IMR-90 (cell line): Measurements from ENCODE around the gene TSGA10. TPM values are rescaled to one million over a fixed set of nuclear protein-coding genes. Genes with fewer than 3 reads are reported as not detected.

Experiments used
- ATAC-seq: fragments of 200-7000 bp; cut with Tn5 transposase; 2 replicates; pipeline ENCODE4 v1.9.1; 2020; ENCODE audit warnings: low read depth, mild to moderate bottlenecking, moderate library complexity
- BruUV-seq: library from RNA; stranded (reverse); fragments of 400-500 nt; replicated peaks from 2 replicates; lab custom pipeline; 2021; lab: Mats Ljungman, UMichigan
- CTCF ChIA-PET: fragments of 300-600 bp; formaldehyde crosslinking; extraction: SDS; loops from one replicate; lab custom pipeline; 2021; ENCODE audit warnings: antibody characterized with exemption; lab: Yijun Ruan, JAX
- POLR2A ChIA-PET: fragments of 300-600 bp; sonication (Branson Sonifier 250); formaldehyde crosslinking; loops from one replicate; lab custom pipeline; 2022; ENCODE audit warnings: antibody characterized with exemption; ENCODE audit not compliant: unreplicated experiment; lab: Charles Lee
- DNase-seq: peaks from one replicate; pipeline ENCODE4 v3.0.0; 2013
- H2AFZ ChIP-seq: replicated peaks from 2 replicates; pipeline ENCODE3; 2013; ENCODE audit warnings: low read length, mild to moderate bottlenecking; ENCODE audit not compliant: poor library complexity
- H2AK5ac ChIP-seq: 2 replicates; pipeline ENCODE4 v1.6.1; 2013; ENCODE audit warnings: low read depth, low read length, inconsistent platforms
- H2AK9ac ChIP-seq: replicated peaks from 2 replicates; pipeline ENCODE3; 2013; ENCODE audit warnings: mild to moderate bottlenecking, low read depth, low read length, moderate library complexity; ENCODE audit not compliant: poor library complexity
- H2BK120ac ChIP-seq: 2 replicates; pipeline ENCODE4 v1.6.1; 2013; ENCODE audit warnings: low read depth, low read length, inconsistent platforms
- H2BK15ac ChIP-seq: 3 replicates; pipeline ENCODE4 v1.6.1; 2013; ENCODE audit warnings: low read depth, low read length, inconsistent platforms
- H2BK20ac ChIP-seq: 2 replicates; pipeline ENCODE4 v1.6.1; 2013; ENCODE audit warnings: low read depth, mild to moderate bottlenecking, inconsistent platforms, low read length, moderate library complexity
- H2BK5ac ChIP-seq: 2 replicates; pipeline ENCODE4 v1.6.1; 2013; ENCODE audit warnings: mild to moderate bottlenecking, low read depth, low read length, inconsistent platforms; ENCODE audit not compliant: poor library complexity, severe bottlenecking
- H3K14ac ChIP-seq: replicated peaks from 2 replicates; pipeline ENCODE4 v1.6.1; 2013; ENCODE audit warnings: low read depth, low read length, inconsistent platforms
- H3K18ac ChIP-seq: 2 replicates; pipeline ENCODE4 v1.6.1; 2013; ENCODE audit warnings: low read depth, low read length, control low read depth
- H3K23ac ChIP-seq: 2 replicates; pipeline ENCODE4 v1.6.1; 2013; ENCODE audit warnings: low read depth, low read length, inconsistent platforms
- H3K27ac ChIP-seq: 2 replicates; pipeline ENCODE4 v1.5.1; 2013; ENCODE audit warnings: mild to moderate bottlenecking, control low read depth, low read length; ENCODE audit not compliant: insufficient read depth
- H3K27me3 ChIP-seq: 2 replicates; pipeline ENCODE4 v1.6.1; 2013; ENCODE audit warnings: low read length; ENCODE audit not compliant: control insufficient read depth, insufficient read depth
- H3K36me3 ChIP-seq: 2 replicates; pipeline ENCODE4 v1.6.1; 2013; ENCODE audit warnings: low read length, mixed read lengths; ENCODE audit not compliant: control insufficient read depth, insufficient read depth
- H3K4ac ChIP-seq: 2 replicates; pipeline ENCODE4 v1.6.1; 2013; ENCODE audit warnings: low read depth, low read length, inconsistent platforms
- H3K4me1 ChIP-seq: 2 replicates; pipeline ENCODE4 v1.6.1; 2013; ENCODE audit warnings: low read length, mixed read lengths; ENCODE audit not compliant: control insufficient read depth, insufficient read depth
- H3K4me2 ChIP-seq: 2 replicates; pipeline ENCODE4 v1.6.1; 2013; ENCODE audit warnings: low read depth, mild to moderate bottlenecking, control low read depth, low read length, moderate library complexity
- H3K4me3 ChIP-seq: 2 replicates; pipeline ENCODE4 v1.5.1; 2013; ENCODE audit warnings: low read depth, mild to moderate bottlenecking, control low read depth, low read length, moderate library complexity; ENCODE audit not compliant: insufficient read depth
- H3K56ac ChIP-seq: 2 replicates; pipeline ENCODE4 v1.6.1; 2013; ENCODE audit warnings: low read length, inconsistent platforms; ENCODE audit not compliant: insufficient read depth; ENCODE audit errors: extremely low read depth
- H3K79me1 ChIP-seq, 2 experiments: 2 replicates each; pipeline ENCODE4 v1.6.1; 2013; ENCODE audit warnings: low read length in 2 of 2, inconsistent platforms in 1 of 2, low read depth in 1 of 2
- H3K9ac ChIP-seq: 2 replicates; pipeline ENCODE4 v1.6.1; 2013; ENCODE audit warnings: low read depth, low read length, control low read depth
- H3K9me1 ChIP-seq: 2 replicates; pipeline ENCODE4 v1.6.1; 2013; ENCODE audit warnings: low read length, inconsistent platforms; ENCODE audit not compliant: insufficient read depth
- H3K9me3 ChIP-seq: 2 replicates; pipeline ENCODE4 v1.6.1; 2013; ENCODE audit warnings: low read length; ENCODE audit not compliant: control insufficient read depth, insufficient read depth
- H4K20me1 ChIP-seq: 2 replicates; pipeline ENCODE4 v1.6.1; 2013; ENCODE audit warnings: low read length, inconsistent platforms; ENCODE audit not compliant: insufficient read depth
- H4K5ac ChIP-seq: 2 replicates; pipeline ENCODE4 v1.6.1; 2013; ENCODE audit warnings: mild to moderate bottlenecking, low read depth, low read length, control low read depth
- H4K8ac ChIP-seq, 2 experiments: 2 replicates each; pipeline ENCODE4 v1.6.1; 2013; ENCODE audit warnings: low read depth in 2 of 2, low read length in 2 of 2, control low read depth in 1 of 2, inconsistent platforms in 1 of 2
- H4K91ac ChIP-seq: 2 replicates; pipeline ENCODE4 v1.6.1; 2013; ENCODE audit warnings: low read depth, low read length, inconsistent platforms; ENCODE audit not compliant: insufficient read depth
- FOS ChIP-seq: fragments of 150-350 bp; IDR thresholded peaks from 2 replicates; pipeline ENCODE4 v1.6.1; 2016; ENCODE audit warnings: low read depth, low read length
- MAFK ChIP-seq: IDR thresholded peaks from 2 replicates; pipeline ENCODE4 v1.6.1; 2012; ENCODE audit warnings: low read depth, low read length, improper control_type of control experiment
- WGBS, 2 experiments: methylation state at CpG; one replicate each; pipeline versions ENCODE4 v1.1.5 to v1.1.7; 2013; ENCODE audit warnings: missing lambda C conversion rate in 2 of 2; ENCODE audit not compliant: insufficient read length in 1 of 2; ENCODE audit errors: extremely low coverage in 2 of 2; 5-methylcytosine and 5-hydroxymethylcytosine counted together
- dilution Hi-C: fragments of 300-500 bp; cut with HindIII; formaldehyde crosslinking; loops from one replicate; pipeline ENCODE4 v1.14.3; 2018; ENCODE audit warnings: low sequenced_read_pairs; ENCODE audit not compliant: unreplicated experiment
- in situ Hi-C: fragments of 300-500 bp; cut with MboI; formaldehyde crosslinking; loops from 3 replicates; pipeline ENCODE4 v1.14.3; 2019; ENCODE audit warnings: low sequenced_read_pairs, inconsistent platforms, mixed read lengths
- intact Hi-C: fragments of 100-400 bp; cut with micrococcal nuclease; formaldehyde crosslinking; loops from 2 replicates; pipeline ENCODE4 v1.10.0; 2022
- polyA plus RNA-seq, 3 experiments: library from polyadenylated mRNA; depleted of rRNA; stranded (reverse); fragments of >200 nt; gene quantifications; 2 replicates each; pipeline ENCODE4 v1.2.3, GENCODE V29; 2012; ENCODE audit warnings: low replicate concordance in 1 of 3
- total RNA-seq: library from RNA; depleted of rRNA; stranded (reverse); fragments of >200 nt; gene quantifications from 2 replicates; pipeline ENCODE4 v1.2.3, GENCODE V29; 2012

The TSGA10 gene
- total and polyA plus RNA-seq, 2 of the 4 experiments (the other 2 are of a cell fraction) = 0.32 to 0.54 TPM

DNA sequence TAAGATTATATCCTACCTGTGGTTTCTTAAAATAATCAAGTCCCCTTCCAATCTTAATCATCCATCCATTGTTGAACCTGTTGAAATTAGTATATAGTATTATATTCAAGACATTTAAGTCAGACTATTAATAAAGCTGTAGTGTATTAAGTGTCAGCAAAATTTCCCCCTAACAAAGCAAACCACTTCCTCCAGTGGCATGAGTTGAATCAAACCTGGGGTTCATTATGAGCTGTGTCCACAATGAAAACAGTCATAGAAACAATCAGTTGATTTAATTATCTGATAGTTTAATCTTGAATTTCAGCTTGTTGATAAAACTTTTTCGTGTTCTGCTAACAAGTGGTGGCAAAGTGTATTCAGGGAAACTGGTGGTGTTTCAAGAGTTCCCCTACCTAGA, 14.8 kb upstream of the TSGA10 start:
- no peak overlapping the region for H3K9ac ChIP-seq
- no peak overlapping the region for H3K18ac ChIP-seq
- intact Hi-C loops = no loop called here
- no peak overlapping the region for H2BK120ac ChIP-seq
- DNase-seq (no peak), ATAC-seq (no peak)
- H3K79me1 ChIP-seq = peaks cover 3 to 4% of the 10 kb centered on the region in 2 experiments; a peak in 2 of 4 replicates
- no CpG with 5 or more reads among the region's 1 CpG for WGBS, 2 experiments
- H2BK15ac ChIP-seq = no peak overlapping the region
- H2AK9ac ChIP-seq = no peak overlapping the region
- TF ChIP-seq MAFK (no peak), FOS (no peak)
- H3K4me2 ChIP-seq = no peak overlapping the region
- no peaks in the 10 kb centered on the region for H3K9me3 ChIP-seq
- no peak overlapping the region for H3K4me3 ChIP-seq
- H2AFZ ChIP-seq = no peak overlapping the region
- H3K36me3 ChIP-seq = peaks cover 19% of the 10 kb centered on the region
- H4K5ac ChIP-seq = no peak overlapping the region
- ChIA-PET CTCF (no interaction called here), POLR2A (no interaction called here)
- H3K9me1 ChIP-seq = no peaks in the 10 kb centered on the region
- dilution Hi-C loops = no loop called here
- no peaks in the 10 kb centered on the region for H3K27me3 ChIP-seq
- no peak overlapping the region for H3K23ac ChIP-seq
- H3K4me1 ChIP-seq = no peaks in the 10 kb centered on the region
- no peak overlapping the region for H4K8ac ChIP-seq
- H3K27ac ChIP-seq = no peak overlapping the region
- BruUV-seq = no TSS peak
- in situ Hi-C loops = loop anchor here (25.0 kb wide), 1 partner anchor 1093 kb away; no protein-coding TSS in a partner anchor
- H4K20me1 ChIP-seq = no peaks in the 10 kb centered on the region
- no peak overlapping the region for H3K14ac ChIP-seq
- H3K56ac ChIP-seq = no peak overlapping the region
- H4K91ac ChIP-seq = no peak overlapping the region
- no peak overlapping the region for H3K4ac ChIP-seq
- H2BK5ac ChIP-seq = no peak overlapping the region
- H2AK5ac ChIP-seq = no peak overlapping the region
- H2BK20ac ChIP-seq = no peak overlapping the region
